ENCODE measurements around the gene EPYC. TPM values are rescaled to one million over a fixed set of nuclear protein-coding genes. Genes with fewer than 3 reads are reported as not detected.

EPYC gene
- total and polyA plus RNA-seq, 2 of the 4 experiments (the other 2 are of a cell fraction) = not detected

DNA sequence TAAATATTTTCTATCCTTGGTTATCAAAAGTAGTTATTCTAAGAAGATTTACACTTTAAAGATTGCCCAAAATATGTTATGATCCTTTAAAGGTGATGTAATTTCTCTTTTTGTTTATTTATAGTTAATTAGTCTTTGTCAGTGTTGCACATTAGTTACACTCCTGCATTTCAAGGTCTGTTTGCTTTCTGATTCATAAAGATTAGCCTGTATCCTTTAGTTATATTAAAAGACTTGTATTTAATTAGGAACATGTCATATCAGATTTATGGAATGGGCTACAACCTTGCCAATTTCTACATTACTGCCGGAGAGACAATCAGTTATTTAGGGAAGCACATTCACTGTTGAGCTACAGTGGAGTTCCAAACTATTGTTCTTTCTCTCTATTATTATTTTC, 3.5 kb downstream of the EPYC start:
- ATAC-seq (ENCODE audit: low read depth) = no peak
- Histone ChIP-seq H3K27ac (ENCODE audit: insufficient read depth, low read length) (no peak overlapping the region), H2AK9ac (replicated peaks; ENCODE audit: low read depth, low read length, poor library complexity) (no peak overlapping the region), H3K4me2 (ENCODE audit: low read depth, low read length) (no peak overlapping the region), H3K23ac (ENCODE audit: low read depth, low read length) (no peak overlapping the region), H3K27me3 (ENCODE audit: control insufficient read depth, insufficient read depth, low read length) (no peaks in the 10 kb centered on the region), H2AK5ac (ENCODE audit: low read depth, low read length) (no peak overlapping the region), H2BK5ac (ENCODE audit: low read depth, low read length, poor library complexity, severe bottlenecking) (no peak overlapping the region), H2BK20ac (ENCODE audit: low read depth, low read length) (no peak overlapping the region), H3K18ac (ENCODE audit: low read depth, low read length) (no peak overlapping the region), H3K14ac (replicated peaks; ENCODE audit: low read depth, low read length) (no peak overlapping the region), H3K4ac (ENCODE audit: low read depth, low read length) (no peak overlapping the region), H3K9ac (ENCODE audit: low read depth, low read length) (no peak overlapping the region), H2BK120ac (ENCODE audit: low read depth, low read length) (no peak overlapping the region), H3K4me3 (ENCODE audit: insufficient read depth, low read depth, low read length) (no peak overlapping the region), H3K56ac (ENCODE audit: extremely low read depth, insufficient read depth, low read length) (no peak overlapping the region), H2BK15ac (ENCODE audit: low read depth, low read length) (no peak overlapping the region), H4K8ac (ENCODE audit: low read depth in 2 of 2, low read length in 2 of 2) (no peak overlapping the region), H4K91ac (ENCODE audit: insufficient read depth, low read depth, low read length) (no peak overlapping the region), H4K20me1 (ENCODE audit: insufficient read depth, low read length) (no peaks in the 10 kb centered on the region), H3K4me1 (ENCODE audit: control insufficient read depth, insufficient read depth, low read length) (0 out of 2 replicates have a peak, but pooled peaks cover 2% of the 10 kb centered on the region), H4K5ac (ENCODE audit: low read depth, low read length) (no peak overlapping the region), H2AFZ (replicated peaks; ENCODE audit: low read length, poor library complexity) (no peak overlapping the region), H3K36me3 (ENCODE audit: control insufficient read depth, insufficient read depth, low read length) (no peaks in the 10 kb centered on the region), H3K9me1 (ENCODE audit: insufficient read depth, low read length) (no peaks in the 10 kb centered on the region), H3K9me3 (ENCODE audit: control insufficient read depth, insufficient read depth, low read length) (no peaks in the 10 kb centered on the region), H3K79me1 (ENCODE audit: low read depth in 1 of 2, low read length in 2 of 2) (no peaks in the 10 kb centered on the region)
- ChIA-PET POLR2A (ENCODE audit: unreplicated experiment) (no interaction called here), CTCF (no interaction called here)
- in situ Hi-C loops (cut with MboI; ENCODE audit: low sequenced_read_pairs) = no loop called here
- dilution Hi-C loops (cut with HindIII; ENCODE audit: low sequenced_read_pairs, unreplicated experiment) = no loop called here
- DNase-seq = no peak
- TF ChIP-seq BHLHE40 (IDR thresholded peaks at IDR 0.05; ENCODE audit: low read depth, low read length) = no peak
- no peak for TF ChIP-seq RCOR1 (IDR thresholded peaks at IDR 0.05; ENCODE audit: insufficient replicate concordance, low read length)
- TF ChIP-seq RFX5 (IDR thresholded peaks at IDR 0.05; ENCODE audit: low read depth, low read length) = no peak
- TF ChIP-seq SMC3 (IDR thresholded peaks at IDR 0.05; ENCODE audit: low read depth, low read length) = no peak
- no peak for TF ChIP-seq CHD1 (IDR thresholded peaks at IDR 0.05; ENCODE audit: low read depth, low read length)
- no peak for TF ChIP-seq NFE2L2 (IDR thresholded peaks at IDR 0.05; ENCODE audit: low read depth, low read length)
- TF ChIP-seq MAZ (IDR thresholded peaks at IDR 0.05; ENCODE audit: borderline replicate concordance, low read depth, low read length) = no peak
- no peak for TF ChIP-seq POLR2A (IDR thresholded peaks at IDR 0.05; ENCODE audit: low read depth, low read length)
- no peak for TF ChIP-seq MXI1 (IDR thresholded peaks at IDR 0.05; ENCODE audit: borderline replicate concordance, low read depth, low read length)
- no peak for TF ChIP-seq MAFK (IDR thresholded peaks at IDR 0.05; ENCODE audit: low read depth, low read length)
- no peak for TF ChIP-seq RAD21 (IDR thresholded peaks at IDR 0.05; ENCODE audit: low read length)
- no CpG with 5 or more reads among the region's 1 CpG for WGBS, 2 experiments (ENCODE audit: extremely low coverage in 2 of 2, insufficient read length in 1 of 2)
- BruUV-seq (replicated peaks) = no TSS peak
- intact Hi-C loops (cut with micrococcal nuclease) = no loop called here

Data from IMR-90 (cell line).